Stomach (tissue), 9 donors: ENCODE data around the gene CEP78. TPM values are rescaled to one million over a fixed set of nuclear protein-coding genes. Genes with fewer than 3 reads are reported as not detected.
"Not testable (repeated sequence)": the region's sequence is repeated elsewhere in the genome, so short reads cannot be mapped to it uniquely, and the experiment has no call there.

Experiments
- DNase-seq, 2 donors: peaks; one replicate each; pipeline versions ENCODE4 v3.0.0 to v3.0.0-alpha.2; 2013 to 2019
- H3K27ac ChIP-seq, 5 donors: fragments of 200-600 bp in 4 of 5; sonication (generic) in 4 of 5; one replicate each; pipeline ENCODE4 v1.5.1; 2013 to 2019; ENCODE audit warnings: mild to moderate bottlenecking in 1 of 5, moderate library complexity in 1 of 5
- H3K27me3 ChIP-seq, 3 donors: fragments of 200-600 bp; sonication (generic); one replicate each; pipeline ENCODE4 v1.5.1; 2017 to 2019; ENCODE audit warnings: mixed run types in 1 of 3
- H3K36me3 ChIP-seq, 4 donors: fragments of 200-600 bp; sonication (generic); 1 replicate in 3 of 4; 2 replicates in 1 of 4; pipeline ENCODE4 v1.5.1; 2016 to 2019
- H3K4me1 ChIP-seq, 4 donors: fragments of 200-600 bp; sonication (generic); one replicate each; pipeline ENCODE4 v1.5.1; 2016 to 2019
- H3K4me3 ChIP-seq, 4 donors: fragments of 200-600 bp; sonication (generic) in 3 of 4; one replicate each; pipeline ENCODE4 v1.5.1; 2016 to 2019; ENCODE audit warnings: mild to moderate bottlenecking in 1 of 4
- H3K9me3 ChIP-seq, 4 donors: fragments of 200-600 bp; sonication (generic); one replicate each; pipeline ENCODE4 v1.5.1; 2016 to 2019
- CTCF ChIP-seq, 7 experiments: fragments of 450-650 bp in 4 of 7; fragments of 200-600 bp in 3 of 7; sonication (generic) in 3 of 7; IDR thresholded peaks; one replicate each; pipeline ENCODE4 v1.5.1; 2016 to 2019; ENCODE audit warnings: antibody characterized with exemption in 7 of 7, control low read depth in 2 of 7, mild to moderate bottlenecking in 1 of 7
- EP300 ChIP-seq: sonication (generic); formaldehyde crosslinking; IDR thresholded peaks from one replicate; pipeline ENCODE4 v1.6.1; 2017; ENCODE audit warnings: antibody characterized with exemption
- POLR2A ChIP-seq, 4 donors: fragments of 450-650 bp; IDR thresholded peaks; one replicate each; pipeline ENCODE4 v1.6.1; 2016; ENCODE audit warnings: antibody characterized with exemption in 4 of 4, control low read depth in 2 of 4, mild to moderate bottlenecking in 1 of 4, moderate library complexity in 1 of 4
- POLR2AphosphoS5 ChIP-seq, 3 donors: sonication (generic); formaldehyde crosslinking; IDR thresholded peaks; one replicate each; pipeline ENCODE4 v1.6.1; 2016; ENCODE audit warnings: antibody characterized with exemption in 3 of 3
- WGBS, 5 donors: extraction: QIAGEN DNeasy Blood & Tissue Kit in 3 of 5; methylation state at CpG; one replicate each; pipeline versions ENCODE4 v1.1.5 to v1.1.7; 2013 to 2018; 5-methylcytosine and 5-hydroxymethylcytosine counted together
- intact Hi-C: fragments of 100-400 bp; cut with DNase I; formaldehyde crosslinking; loops from one replicate; pipeline ENCODE4 v1.15.1; 2023; ENCODE audit warnings: low total_unique reads
- polyA plus RNA-seq, 3 donors: library from polyadenylated mRNA; stranded (reverse); fragments of 200-250 nt; gene quantifications; one replicate each; pipeline ENCODE4 v1.2.3, GENCODE V29; 2013
- total RNA-seq, 5 donors: library from RNA; depleted of rRNA; stranded (reverse); fragments of >200 nt; gene quantifications; one replicate each; pipeline versions ENCODE4 v1.1.0 to v1.2.3, GENCODE V29; 2014 to 2016
- donor health status: healthy with polysubstance abuse.
- donor health status: Bipolar disorder and iron deficiency.
- donor health status: healthy.

CEP78 gene
- total and polyA plus RNA-seq, 8 donors = 3.5 to 34.1 (median 5.3) TPM

DNA sequence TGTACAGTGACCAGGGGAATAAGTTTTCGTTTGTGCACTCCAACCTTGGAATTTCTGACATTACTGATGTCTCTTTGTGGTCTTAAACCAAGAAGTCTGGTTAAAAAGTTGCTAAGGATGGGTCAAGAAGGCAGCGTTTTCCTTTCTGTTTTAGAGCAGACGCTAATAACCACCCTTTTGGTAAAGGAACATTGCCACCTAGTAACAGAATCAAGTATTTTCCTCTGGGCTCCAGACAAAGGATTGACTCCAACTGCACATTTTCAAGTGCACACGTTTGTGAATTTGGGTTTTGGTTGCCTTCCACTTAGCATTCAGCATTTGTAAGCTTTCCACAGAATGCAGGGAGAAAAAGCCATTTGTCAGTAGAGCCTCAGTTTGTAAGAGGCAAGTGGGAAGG is 22.2 kb upstream of the CEP78 start:
- Histone ChIP-seq H3K36me3 (no peaks in the 10 kb centered on the region), H3K27ac (no peak overlapping the region), H3K4me1 (peaks cover 0 to 12% (median 3%) of the 10 kb centered on the region in 4 donors), H3K9me3 (no peaks in the 10 kb centered on the region), H3K4me3 (no peak overlapping the region), H3K27me3 (no peaks in the 10 kb centered on the region)
- DNase-seq = peak in 1 of 2 donors; percentile 65
- intact Hi-C loops = no loop called here
- TF ChIP-seq CTCF (IDR thresholded peaks at IDR 0.05) (peak in 3 of 7 experiments; percentile 15 to 20 (median 16)), POLR2AphosphoS5 (IDR thresholded peaks at IDR 0.05) (no peak)
- WGBS, 5 donors = 6 to 15% (median 13%) methylated on average over 4 of the region's 4 CpGs

DNA sequence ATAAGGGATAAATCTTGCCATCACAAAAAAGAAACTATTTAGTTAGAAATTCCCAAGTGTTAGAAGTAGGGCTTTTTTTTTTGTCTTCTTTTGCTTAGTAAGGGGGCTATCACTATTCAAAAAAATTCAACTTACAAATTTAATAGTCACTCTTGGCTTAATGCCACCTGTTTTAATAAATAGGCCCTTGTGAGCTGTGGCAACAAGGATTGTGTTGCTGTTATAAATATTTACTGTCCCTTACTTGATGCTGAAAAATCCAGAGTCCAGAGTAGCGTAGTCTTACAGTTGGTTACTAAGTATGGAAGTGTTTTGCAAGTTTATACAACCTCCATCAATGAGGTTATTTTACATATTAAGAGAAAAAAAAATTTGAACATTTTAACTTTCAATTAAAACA is 21.4 kb upstream of the CEP78 start:
- Histone ChIP-seq H3K27me3 (no peaks in the 10 kb centered on the region), H3K36me3 (no peaks in the 10 kb centered on the region), H3K4me1 (peaks cover 0 to 12% (median 3%) of the 10 kb centered on the region in 4 donors), H3K27ac (no peak overlapping the region), H3K4me3 (no peak overlapping the region), H3K9me3 (no peaks in the 10 kb centered on the region)
- DNase-seq = no peak
- TF ChIP-seq POLR2AphosphoS5 (IDR thresholded peaks at IDR 0.05) (no peak), CTCF (IDR thresholded peaks at IDR 0.05) (no peak), POLR2A (IDR thresholded peaks at IDR 0.05) (no peak), EP300 (no peak)
- WGBS, 5 donors = 58 to 71% (median 66%) methylated on average over 1 of the region's 1 CpG
- intact Hi-C loops = no loop called here

- H3K27ac ChIP-seq = peak overlapping the region in 1 of 5 donors; percentile 22
These were observed 20.2 kb upstream of the CEP78 start for GRCh38 chr9:78215706-78216105.

DNA sequence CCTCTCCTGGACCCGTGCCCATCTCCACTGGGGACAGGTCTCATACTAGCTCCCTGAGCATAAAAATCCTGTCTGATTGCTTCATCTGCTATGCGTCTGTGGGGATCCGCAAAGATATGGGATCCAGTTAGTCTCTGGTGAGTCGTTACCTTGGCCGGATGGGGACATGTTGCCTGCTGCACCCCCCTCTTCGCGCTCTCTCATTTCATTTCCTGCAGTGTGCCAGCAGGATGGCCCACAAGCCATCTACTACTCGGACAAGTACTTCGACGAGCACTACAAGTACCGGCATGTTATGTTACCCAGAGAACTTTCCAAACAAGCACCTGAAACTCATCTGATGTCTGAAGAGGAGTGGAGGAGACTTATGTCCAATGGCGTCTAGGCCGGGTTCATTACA is 17.0 kb upstream of the CEP78 start:
- H3K4me3 ChIP-seq = no peak overlapping the region
- no peak overlapping the region for H3K27ac ChIP-seq
- TF ChIP-seq POLR2AphosphoS5 (IDR thresholded peaks at IDR 0.05) = no peak
- H3K9me3 ChIP-seq = peaks cover 0 to 3% (median 0%) of the 10 kb centered on the region in 4 donors
- H3K36me3 ChIP-seq = no peaks in the 10 kb centered on the region
- peaks cover 0 to 6% (median 2%) of the 10 kb centered on the region in 4 donors for H3K4me1 ChIP-seq
- DNase-seq = no peak
- WGBS, 5 donors = 90 to 92% (median 92%) methylated on average over 13 of the region's 13 CpGs
- intact Hi-C loops = no loop called here
- no peaks in the 10 kb centered on the region for H3K27me3 ChIP-seq

More at GRCh38 chr9:78215706-78216105, 20.2 kb upstream of the CEP78 start:
- peaks cover 0 to 12% (median 3%) of the 10 kb centered on the region in 4 donors for H3K4me1 ChIP-seq
- intact Hi-C loops = no loop called here
- H3K27me3 ChIP-seq = no peaks in the 10 kb centered on the region
- no peak for DNase-seq
- no peak for TF ChIP-seq EP300
- TF ChIP-seq CTCF (IDR thresholded peaks at IDR 0.05) = no peak
- TF ChIP-seq POLR2A (IDR thresholded peaks at IDR 0.05) = no peak
- no peak for TF ChIP-seq POLR2AphosphoS5 (IDR thresholded peaks at IDR 0.05)
- 77 to 89% (median 84%) methylated on average over 2 of the region's 2 CpGs for WGBS, 5 donors
- no peaks in the 10 kb centered on the region for H3K36me3 ChIP-seq
- H3K9me3 ChIP-seq = no peaks in the 10 kb centered on the region
- H3K4me3 ChIP-seq = no peak overlapping the region

DNA sequence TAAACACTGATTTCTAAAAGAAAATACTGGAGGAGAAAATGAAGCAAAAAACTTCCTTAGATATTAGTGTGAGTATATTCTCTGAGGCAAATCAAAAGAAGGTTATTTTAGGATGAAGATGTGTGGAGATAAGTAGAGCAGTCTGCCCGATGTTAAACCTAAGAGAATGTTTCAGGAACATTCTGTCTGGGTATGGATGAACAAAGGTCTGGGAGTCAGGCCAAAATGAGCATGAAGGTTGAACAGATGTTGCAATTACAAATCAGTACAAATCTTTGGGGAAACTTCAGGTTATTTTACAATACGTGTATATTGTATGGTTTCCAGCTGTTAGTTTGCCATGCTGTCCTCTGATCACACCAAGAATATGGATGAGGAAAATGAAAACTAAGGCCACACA is 14.4 kb upstream of the CEP78 start:
- no peak for DNase-seq
- no peak overlapping the region for H3K4me3 ChIP-seq
- no peaks in the 10 kb centered on the region for H3K27me3 ChIP-seq
- H3K4me1 ChIP-seq = no peaks in the 10 kb centered on the region
- intact Hi-C loops = no loop called here
- TF ChIP-seq EP300 (no peak), POLR2AphosphoS5 (IDR thresholded peaks at IDR 0.05) (no peak), CTCF (IDR thresholded peaks at IDR 0.05) (no peak), POLR2A (IDR thresholded peaks at IDR 0.05) (no peak)
- H3K9me3 ChIP-seq = peaks cover 0 to 3% (median 0%) of the 10 kb centered on the region in 4 donors
- WGBS, 5 donors = 67 to 81% (median 75%) methylated on average over 2 of the region's 2 CpGs
- no peaks in the 10 kb centered on the region for H3K36me3 ChIP-seq
- no peak overlapping the region for H3K27ac ChIP-seq

DNA sequence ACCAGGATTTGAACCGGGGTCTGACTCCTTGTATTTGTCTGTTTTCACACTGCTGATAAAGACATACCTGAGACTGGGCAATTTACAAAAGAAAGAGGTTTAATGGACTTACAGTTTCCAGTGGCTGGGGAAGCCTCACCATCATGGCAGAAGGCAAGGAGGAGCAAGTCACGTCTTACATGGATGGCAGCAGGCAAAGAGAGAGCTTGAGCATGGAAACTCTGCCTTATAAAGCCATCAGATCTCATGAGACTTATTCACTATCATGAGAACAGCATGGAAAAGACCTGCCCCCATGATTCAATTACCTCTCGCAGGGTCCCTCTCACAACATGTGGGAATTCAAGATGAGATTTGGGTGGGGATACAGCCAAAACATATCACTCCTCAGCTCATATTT is 14.0 kb upstream of the CEP78 start:
- H3K36me3 ChIP-seq, H3K4me1 ChIP-seq, H3K27me3 ChIP-seq, H3K9me3 ChIP-seq, DNase-seq, intact Hi-C loops, H3K27ac ChIP-seq, H3K4me3 ChIP-seq: not testable (repeated sequence)
- 73 to 84% (median 74%) methylated on average over 3 of the region's 3 CpGs for WGBS, 5 donors
